GM19467 (cell line): ENCODE data around the gene IFFO2.
"Not testable (repeated sequence)": the region's sequence is repeated elsewhere in the genome, so short reads cannot be mapped to it uniquely, and the experiment has no call there.

Experiments used
- ATAC-seq: cut with Tn5 transposase; IDR thresholded peaks from one replicate; pipeline ENCODE4 v1.9.1; 2021; ENCODE audit warnings: mild to moderate bottlenecking, moderate library complexity; ENCODE audit not compliant: unreplicated experiment

IFFO2 gene

GRCh38 chr1:18879215-18879790, 77.2 kb downstream of the IFFO2 start:
- ATAC-seq: no peak

- ATAC-seq: no peak
Measured at GRCh38 chr1:18878538-18879214, 77.8 kb downstream of the IFFO2 start.

GRCh38 chr1:18877282-18877681, 79.2 kb downstream of the IFFO2 start:
- ATAC-seq: no peak

- no peak for ATAC-seq
Measured at GRCh38 chr1:18876210-18876609, 80.3 kb downstream of the IFFO2 start.

- ATAC-seq: no peak
Measured at GRCh38 chr1:18875796-18876128, 80.7 kb downstream of the IFFO2 start.

- ATAC-seq: no peak
Measured at GRCh38 chr1:18875107-18875795, 81.2 kb downstream of the IFFO2 start.

- no peak for ATAC-seq
Measured at GRCh38 chr1:18874600-18874999, 81.9 kb downstream of the IFFO2 start.

- no peak for ATAC-seq
Measured at GRCh38 chr1:18874036-18874435, 82.4 kb downstream of the IFFO2 start.

GRCh38 chr1:18872071-18872611, 84.3 kb downstream of the IFFO2 start:
- ATAC-seq: no peak

GRCh38 chr1:18871401-18872070, 84.9 kb downstream of the IFFO2 start:
- ATAC-seq: no peak

- no peak for ATAC-seq
Measured at GRCh38 chr1:18870957-18871356, 85.5 kb downstream of the IFFO2 start.

GRCh38 chr1:18870595-18870865, 85.9 kb downstream of the IFFO2 start:
- not testable (repeated sequence) for ATAC-seq

GRCh38 chr1:18869847-18870594, 86.5 kb downstream of the IFFO2 start:
- no peak for ATAC-seq

GRCh38 chr1:18868801-18869424, 87.6 kb downstream of the IFFO2 start:
- ATAC-seq: no peak

GRCh38 chr1:18868354-18868753, 88.1 kb downstream of the IFFO2 start:
- ATAC-seq: no peak

- no peak for ATAC-seq
Measured at GRCh38 chr1:18866846-18867245, 89.6 kb downstream of the IFFO2 start.

GRCh38 chr1:18866314-18866713, 90.2 kb downstream of the IFFO2 start:
- ATAC-seq: no peak

GRCh38 chr1:18865176-18865575, 91.3 kb downstream of the IFFO2 start:
- no peak for ATAC-seq

- no peak for ATAC-seq
Measured at GRCh38 chr1:18861590-18861989, 94.9 kb downstream of the IFFO2 start.

- ATAC-seq: no peak
Measured at GRCh38 chr1:18861082-18861481, 95.4 kb downstream of the IFFO2 start.

- ATAC-seq: no peak
Measured at GRCh38 chr1:18859560-18859959, 96.9 kb downstream of the IFFO2 start, which contains the start of gene TAS1R2. TSS of gene TAS1R2 (minus strand) at chr1:18859660. CDS start at chr1:18859660, 0 bp downstream.
